Measurements from ENCODE around the gene HSBP1.

Gene HSBP1

DNA sequence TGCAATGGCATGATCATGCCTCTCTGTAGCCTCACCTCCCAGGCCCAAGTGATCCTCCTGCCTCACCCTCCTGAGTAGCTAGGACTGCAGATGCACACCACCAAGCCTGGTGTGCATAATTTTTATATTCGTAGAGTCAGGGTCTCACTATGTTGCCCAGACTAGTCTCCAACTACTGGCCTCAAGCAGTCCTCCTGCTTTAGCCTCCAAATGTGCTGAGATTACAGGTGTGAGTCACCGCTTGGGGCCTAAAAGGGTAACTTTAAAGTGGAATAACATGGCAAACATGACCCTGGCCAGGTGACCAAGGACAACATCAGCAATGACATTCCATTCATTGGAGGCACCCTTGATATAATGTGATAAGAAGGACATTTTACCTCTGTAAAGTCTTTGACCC lies 26.1 kb downstream of the HSBP1 start:
- no peak for DNase-seq
- in situ Hi-C loops (cut with MboI; ENCODE audit: low pct_unique_long_range_greater_than_20kb, low sequenced_read_pairs), result loop anchor here (10.0 kb wide), 1 partner anchor 51 kb away; no protein-coding TSS in a partner anchor

DNA sequence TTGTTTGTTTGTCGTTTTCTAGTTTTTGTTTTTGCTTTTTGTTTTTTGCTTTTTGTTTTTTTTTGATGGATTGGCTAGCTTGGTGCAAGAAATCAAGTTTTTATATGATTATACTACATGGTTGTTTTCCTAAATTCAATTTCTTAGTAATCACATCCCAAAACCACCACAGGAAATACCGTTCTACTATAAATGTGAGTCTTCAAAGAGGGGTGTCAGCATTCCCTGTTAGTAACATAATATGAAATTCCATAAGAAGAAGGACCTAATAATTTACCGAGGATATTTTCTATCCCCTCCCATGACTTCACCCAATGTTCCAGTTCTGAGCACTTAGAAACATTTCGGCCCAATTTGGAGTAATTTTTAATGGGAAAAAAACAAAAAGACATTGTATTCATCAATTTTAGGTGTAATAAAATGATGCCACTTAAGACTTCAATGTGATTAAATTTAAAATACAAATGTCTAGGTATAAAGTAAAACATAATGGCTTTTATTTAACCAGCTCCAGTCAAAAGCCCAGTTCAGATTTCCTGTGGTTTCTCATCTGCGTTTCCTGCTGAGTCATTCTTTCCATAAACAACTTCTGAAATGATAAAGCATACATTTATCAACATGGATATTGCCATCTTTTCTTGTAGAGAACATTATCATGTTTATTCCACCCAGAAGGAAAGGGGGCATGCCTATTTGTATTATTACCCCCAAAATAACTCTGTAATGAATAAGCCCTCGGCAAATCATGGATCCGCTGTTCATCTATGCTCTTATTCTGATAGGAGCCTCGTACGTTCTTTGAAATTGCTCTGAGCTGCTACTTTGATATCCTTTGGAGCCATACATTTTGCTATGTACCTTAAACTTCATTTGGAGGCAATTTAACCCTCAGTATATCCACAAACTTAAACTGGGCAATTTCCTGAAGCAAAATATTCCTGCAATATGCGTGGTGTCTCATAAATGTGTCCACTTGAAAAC lies 28.1 kb downstream of the HSBP1 start:
- DNase-seq, result peak; percentile 73
- in situ Hi-C loops (cut with MboI; ENCODE audit: low pct_unique_long_range_greater_than_20kb, low sequenced_read_pairs), result loop anchor here (10.0 kb wide), 1 partner anchor 49 kb away; no protein-coding TSS in a partner anchor

DNA sequence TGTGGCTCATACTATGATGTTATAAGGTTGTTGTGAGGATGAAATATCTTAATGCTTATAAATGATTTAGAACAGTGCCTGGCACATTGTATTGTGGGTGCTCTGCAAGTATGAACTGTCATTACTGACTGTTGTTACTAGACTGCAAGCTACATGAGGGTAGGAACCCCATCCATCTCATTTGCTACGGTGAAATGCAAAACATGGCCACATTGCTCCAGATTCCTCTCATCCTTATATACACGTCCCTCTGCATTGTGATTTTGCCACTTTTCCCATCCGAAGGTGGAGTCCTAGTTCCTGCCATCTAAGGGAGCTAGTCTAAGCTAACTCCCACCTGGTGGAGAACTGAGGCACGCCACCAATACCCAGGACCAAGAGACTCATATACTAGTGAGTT lies 29.8 kb downstream of the HSBP1 start:
- in situ Hi-C loops (cut with MboI; ENCODE audit: low pct_unique_long_range_greater_than_20kb, low sequenced_read_pairs), result loop anchor here (10.0 kb wide), 1 partner anchor 47 kb away; no protein-coding TSS in a partner anchor

DNA sequence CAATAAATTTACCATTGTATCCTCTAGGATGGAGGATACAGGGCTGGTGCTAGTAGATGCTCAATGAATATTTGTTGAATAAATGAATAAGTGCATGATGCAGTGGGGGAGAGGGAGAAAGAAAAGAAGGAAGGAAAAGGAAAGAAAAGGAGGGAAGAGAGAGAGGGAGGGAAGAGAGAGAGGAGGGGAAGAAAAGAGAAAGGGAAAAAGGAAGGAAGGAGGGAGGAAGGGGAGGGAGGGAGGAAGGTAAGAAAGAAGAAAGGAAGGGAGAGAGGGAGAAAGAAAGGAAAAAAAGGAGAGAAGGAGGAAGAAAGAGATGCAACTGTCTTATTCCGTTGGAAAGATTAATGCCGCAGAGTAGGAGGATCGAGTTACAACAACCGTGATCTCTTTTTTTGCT lies 30.4 kb downstream of the HSBP1 start:
- in situ Hi-C loops (cut with MboI; ENCODE audit: low pct_unique_long_range_greater_than_20kb, low sequenced_read_pairs), result loop anchor here (10.0 kb wide), 1 partner anchor 47 kb away; no protein-coding TSS in a partner anchor
- DNase-seq, result no peak

More for the DNA sequence above, 29.8 kb downstream of the HSBP1 start:
- DNase-seq, result no peak

DNA sequence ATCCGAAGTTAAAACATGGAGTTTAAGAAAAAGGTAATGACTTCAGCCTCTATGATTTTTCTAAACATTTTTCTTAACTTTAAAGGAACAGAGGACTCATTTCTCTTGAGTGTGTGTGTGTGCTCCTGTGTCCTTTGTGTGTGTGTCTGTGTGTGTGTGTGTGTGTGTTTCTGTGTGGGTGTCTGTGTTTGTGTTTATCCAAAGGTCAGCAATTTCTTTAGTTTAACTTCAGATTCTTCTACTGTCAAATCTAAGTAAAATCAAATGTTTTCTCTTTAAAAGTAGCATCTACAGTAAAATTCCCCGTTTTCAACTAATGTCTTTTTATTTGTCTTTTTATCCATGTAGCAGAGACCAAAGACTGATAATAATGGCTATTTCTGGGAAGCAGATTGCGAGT lies 31.8 kb downstream of the HSBP1 start:
- DNase-seq, result no peak
- in situ Hi-C loops (cut with MboI; ENCODE audit: low pct_unique_long_range_greater_than_20kb, low sequenced_read_pairs), result loop anchor here (10.0 kb wide), 1 partner anchor 45 kb away; no protein-coding TSS in a partner anchor

- no peak for DNase-seq
- in situ Hi-C loops (cut with MboI; ENCODE audit: low pct_unique_long_range_greater_than_20kb, low sequenced_read_pairs), result no loop called here
Measured at GRCh38 chr16:83840060-83840617, 32.4 kb downstream of the HSBP1 start.

- in situ Hi-C loops (cut with MboI; ENCODE audit: low pct_unique_long_range_greater_than_20kb, low sequenced_read_pairs), result no loop called here
- no peak for DNase-seq
Measured at GRCh38 chr16:83842291-83842690, 34.5 kb downstream of the HSBP1 start.

DNA sequence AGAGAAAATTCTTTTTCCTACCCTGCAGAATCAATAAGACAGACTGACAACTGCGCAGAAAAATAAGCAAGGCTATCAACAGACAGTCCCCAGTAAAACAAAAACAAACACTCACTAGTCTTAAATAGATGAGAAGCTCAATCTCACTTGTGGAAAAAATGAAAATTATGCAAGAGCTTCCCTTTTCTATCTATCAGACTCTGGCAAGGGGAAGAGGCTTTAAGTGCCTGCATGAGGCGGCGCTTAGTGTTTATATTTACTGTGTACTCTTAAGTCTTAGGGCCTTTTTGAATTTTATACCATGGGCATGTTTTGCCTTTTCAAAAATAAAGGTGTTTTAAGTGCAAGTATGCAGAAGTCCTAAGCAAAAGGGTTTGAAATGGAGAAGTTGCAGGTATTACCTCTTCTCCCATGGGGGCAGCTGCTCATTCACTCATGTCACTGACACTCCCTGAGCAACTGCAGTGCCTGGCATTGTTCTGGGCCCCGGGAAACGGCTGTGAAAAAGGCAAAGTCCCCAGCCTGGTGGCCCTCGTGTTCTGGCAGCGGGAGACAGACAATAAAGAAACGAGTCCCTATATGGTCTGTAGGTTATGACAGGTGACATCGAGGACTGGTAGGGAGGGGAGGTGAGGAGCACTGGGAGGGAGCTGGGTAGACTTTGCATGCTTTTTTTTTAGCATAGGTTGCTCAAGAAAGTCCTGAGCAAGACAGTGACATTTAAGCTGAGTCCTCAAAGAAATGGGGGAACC lies 35.2 kb downstream of the HSBP1 start:
- peak; percentile 62 for DNase-seq
- in situ Hi-C loops (cut with MboI; ENCODE audit: low pct_unique_long_range_greater_than_20kb, low sequenced_read_pairs), result no loop called here

DNA sequence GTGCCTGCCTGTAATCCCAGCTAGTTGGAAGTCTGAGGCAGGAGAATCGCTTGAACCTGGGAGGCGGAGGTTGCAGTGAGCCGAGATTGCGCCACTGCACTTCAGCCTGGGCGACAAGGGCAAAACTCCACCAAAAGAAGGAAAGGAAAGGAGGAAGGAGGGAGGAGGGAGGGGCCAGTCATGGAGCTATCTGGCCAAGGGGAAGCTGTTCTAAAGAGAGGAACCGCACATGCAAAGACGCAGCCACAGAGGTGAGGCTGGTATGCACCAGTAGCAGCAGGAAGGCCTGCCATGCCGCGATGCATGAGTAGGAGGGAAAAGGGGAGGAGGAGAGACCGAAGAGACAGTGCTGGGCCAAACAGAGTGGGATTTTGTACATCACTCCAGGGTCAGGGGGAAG lies 35.9 kb downstream of the HSBP1 start:
- DNase-seq, result peak; percentile 85
- in situ Hi-C loops (cut with MboI; ENCODE audit: low pct_unique_long_range_greater_than_20kb, low sequenced_read_pairs), result no loop called here

DNA sequence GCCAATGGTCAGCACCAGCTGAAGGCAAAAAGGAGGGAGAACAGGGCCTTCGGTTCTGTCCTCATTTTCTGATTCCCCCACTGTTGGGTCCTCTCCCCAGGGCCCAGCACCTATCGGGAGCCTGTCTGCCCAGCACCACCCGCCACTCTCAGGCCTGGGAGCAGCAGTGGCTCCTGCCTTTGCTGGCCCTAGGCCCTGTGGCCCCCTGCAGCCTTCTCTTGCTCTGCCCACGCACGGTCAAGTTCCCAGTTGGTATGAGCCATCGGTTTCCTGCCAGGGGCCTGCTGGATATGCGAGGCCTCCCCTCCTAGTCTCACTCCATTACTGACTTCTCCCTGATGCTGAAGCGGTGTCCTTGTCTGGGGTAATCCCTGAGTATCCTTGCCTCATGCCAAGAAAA lies 37.5 kb downstream of the HSBP1 start:
- DNase-seq, result no peak
- in situ Hi-C loops (cut with MboI; ENCODE audit: low pct_unique_long_range_greater_than_20kb, low sequenced_read_pairs), result no loop called here

GRCh38 chr16:83847371-83848225 lies 39.8 kb downstream of the HSBP1 start:
- DNase-seq, result peak; percentile 62
- in situ Hi-C loops (cut with MboI; ENCODE audit: low pct_unique_long_range_greater_than_20kb, low sequenced_read_pairs), result no loop called here

DNA sequence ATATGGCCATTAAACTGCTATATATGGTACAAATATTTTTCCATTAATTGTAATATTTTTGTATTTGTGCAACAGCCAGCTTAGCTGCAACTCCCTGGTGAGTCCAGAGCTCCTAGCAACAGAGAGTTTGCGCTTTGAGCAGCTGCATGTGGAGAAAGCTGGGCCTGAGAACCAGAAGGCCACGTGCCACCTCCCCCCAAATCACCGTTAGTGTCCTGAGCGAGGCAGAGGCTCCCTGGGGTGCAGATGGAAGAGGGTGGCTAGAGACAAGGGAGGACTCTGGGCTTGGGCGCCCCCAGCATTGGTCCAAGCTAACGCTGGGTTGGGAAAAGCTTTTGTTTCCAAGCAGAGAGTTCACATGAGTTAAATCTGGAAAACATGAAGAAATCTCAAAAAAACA lies 41.6 kb downstream of the HSBP1 start:
- no peak for DNase-seq
- in situ Hi-C loops (cut with MboI; ENCODE audit: low pct_unique_long_range_greater_than_20kb, low sequenced_read_pairs), result no loop called here

DNA sequence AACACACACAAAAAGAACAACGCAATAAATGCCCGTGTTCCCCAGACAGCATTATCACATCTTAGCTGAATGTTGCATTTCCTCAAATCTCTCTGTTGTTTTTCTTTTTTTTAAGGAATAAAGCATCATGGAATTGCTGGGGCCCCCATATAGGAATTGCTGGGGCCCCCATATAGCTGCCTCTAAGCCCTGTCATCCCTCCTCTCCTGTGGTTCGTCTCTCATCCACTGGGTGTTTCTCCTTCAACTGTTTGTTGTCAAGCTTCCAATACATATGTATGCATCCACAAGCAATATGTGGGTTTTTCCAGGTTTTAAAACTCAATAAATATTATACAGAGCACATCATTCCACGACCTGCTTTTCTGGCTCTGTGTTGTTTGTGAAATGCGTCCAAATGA lies 43.2 kb downstream of the HSBP1 start:
- no peak for DNase-seq

GRCh38 chr16:83851473-83851872 lies 43.7 kb downstream of the HSBP1 start:
- in situ Hi-C loops (cut with MboI; ENCODE audit: low pct_unique_long_range_greater_than_20kb, low sequenced_read_pairs), result no loop called here

More for the DNA sequence above, 43.2 kb downstream of the HSBP1 start:
- in situ Hi-C loops (cut with MboI; ENCODE audit: low pct_unique_long_range_greater_than_20kb, low sequenced_read_pairs), result no loop called here

DNA sequence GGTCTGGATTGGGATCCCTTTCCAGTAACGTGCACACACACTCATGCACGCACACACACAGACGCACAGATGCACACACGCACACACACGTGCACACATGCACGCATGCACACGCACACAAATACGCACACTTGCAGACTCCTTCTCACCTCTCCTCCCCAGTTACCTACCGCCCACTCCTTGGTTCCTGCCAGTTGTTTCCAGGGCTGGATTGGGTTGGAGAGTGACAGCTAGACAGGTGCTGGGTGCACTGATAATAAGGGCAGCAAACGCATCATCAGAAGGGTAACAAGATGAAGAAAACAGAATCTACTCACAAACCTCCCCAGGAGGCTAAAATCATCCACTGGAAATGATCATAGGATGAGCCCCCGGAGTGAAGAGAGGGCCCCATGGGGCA lies 45.0 kb downstream of the HSBP1 start:
- no peak for DNase-seq
- in situ Hi-C loops (cut with MboI; ENCODE audit: low pct_unique_long_range_greater_than_20kb, low sequenced_read_pairs), result no loop called here

More at GRCh38 chr16:83851473-83851872, 43.7 kb downstream of the HSBP1 start:
- DNase-seq, result no peak

GRCh38 chr16:83853834-83854233 lies 46.1 kb downstream of the HSBP1 start:
- in situ Hi-C loops (cut with MboI; ENCODE audit: low pct_unique_long_range_greater_than_20kb, low sequenced_read_pairs), result no loop called here
- DNase-seq, result no peak

DNA sequence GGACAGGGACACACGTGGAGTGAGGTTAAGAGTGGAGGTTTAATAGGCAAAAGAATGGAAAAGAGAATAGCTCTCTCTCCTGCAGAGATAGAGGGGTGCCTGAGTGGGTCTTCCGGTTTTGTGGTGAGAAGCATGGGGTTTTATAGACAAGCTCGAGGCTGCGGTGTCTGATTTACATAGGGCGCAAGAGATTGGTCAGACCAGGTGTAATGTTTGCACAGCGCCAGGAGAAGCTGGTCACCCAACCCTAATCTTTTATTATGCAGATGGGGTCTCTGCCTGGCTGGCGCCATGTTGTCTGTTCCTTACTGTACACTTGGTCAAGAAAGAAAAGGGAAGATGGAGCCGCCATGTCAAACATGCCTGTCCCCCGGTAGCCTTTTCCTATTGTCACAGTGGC lies 46.6 kb downstream of the HSBP1 start:
- no peak for DNase-seq
- in situ Hi-C loops (cut with MboI; ENCODE audit: low pct_unique_long_range_greater_than_20kb, low sequenced_read_pairs), result no loop called here

DNA sequence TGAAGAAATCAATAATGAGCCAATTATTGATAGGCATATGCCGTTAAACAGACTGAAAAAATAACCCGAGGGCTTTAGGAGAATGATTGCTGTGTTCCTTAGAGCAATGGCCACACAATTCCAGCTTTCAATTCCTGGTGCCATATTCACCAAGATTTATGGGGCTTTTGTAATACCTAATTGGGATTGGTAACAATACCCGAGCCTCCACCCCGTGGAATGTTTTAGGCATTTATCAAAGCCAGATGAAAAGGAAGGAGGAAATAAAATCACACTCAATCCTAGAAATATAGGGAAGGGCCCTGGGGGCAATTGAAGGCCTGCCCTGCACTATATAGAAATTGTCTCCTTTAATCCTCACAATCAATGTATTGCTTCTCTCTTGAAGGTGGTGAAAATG lies 49.0 kb downstream of the HSBP1 start:
- in situ Hi-C loops (cut with MboI; ENCODE audit: low pct_unique_long_range_greater_than_20kb, low sequenced_read_pairs), result no loop called here
- DNase-seq, result no peak

- DNase-seq, result no peak
- in situ Hi-C loops (cut with MboI; ENCODE audit: low pct_unique_long_range_greater_than_20kb, low sequenced_read_pairs), result no loop called here
Measured at GRCh38 chr16:83859265-83859664, 51.5 kb downstream of the HSBP1 start.

All from KBM-7 (cell line).